ENCODE measurements around the gene GASK1A.

DNA sequence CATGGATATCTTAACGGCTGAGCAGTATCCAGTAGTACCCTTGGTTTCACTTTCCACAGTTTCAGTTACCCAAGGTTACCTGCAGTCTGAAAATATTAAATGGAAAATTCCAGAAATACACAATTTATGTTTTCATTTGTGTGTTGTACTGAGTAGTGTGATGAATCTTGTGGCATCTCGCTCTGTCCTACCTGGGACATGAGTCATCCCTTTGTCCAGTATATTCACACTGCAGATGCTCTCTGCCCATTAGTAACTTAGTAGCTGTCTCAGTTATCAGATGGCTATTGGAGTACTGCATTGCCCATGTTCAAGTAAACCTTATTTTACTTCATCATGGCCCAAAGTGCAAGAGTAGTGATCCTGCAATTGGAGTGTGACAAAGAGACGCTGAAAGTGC lies 26.1 kb downstream of the GASK1A start:
- TF ChIP-seq, protein P1, sequence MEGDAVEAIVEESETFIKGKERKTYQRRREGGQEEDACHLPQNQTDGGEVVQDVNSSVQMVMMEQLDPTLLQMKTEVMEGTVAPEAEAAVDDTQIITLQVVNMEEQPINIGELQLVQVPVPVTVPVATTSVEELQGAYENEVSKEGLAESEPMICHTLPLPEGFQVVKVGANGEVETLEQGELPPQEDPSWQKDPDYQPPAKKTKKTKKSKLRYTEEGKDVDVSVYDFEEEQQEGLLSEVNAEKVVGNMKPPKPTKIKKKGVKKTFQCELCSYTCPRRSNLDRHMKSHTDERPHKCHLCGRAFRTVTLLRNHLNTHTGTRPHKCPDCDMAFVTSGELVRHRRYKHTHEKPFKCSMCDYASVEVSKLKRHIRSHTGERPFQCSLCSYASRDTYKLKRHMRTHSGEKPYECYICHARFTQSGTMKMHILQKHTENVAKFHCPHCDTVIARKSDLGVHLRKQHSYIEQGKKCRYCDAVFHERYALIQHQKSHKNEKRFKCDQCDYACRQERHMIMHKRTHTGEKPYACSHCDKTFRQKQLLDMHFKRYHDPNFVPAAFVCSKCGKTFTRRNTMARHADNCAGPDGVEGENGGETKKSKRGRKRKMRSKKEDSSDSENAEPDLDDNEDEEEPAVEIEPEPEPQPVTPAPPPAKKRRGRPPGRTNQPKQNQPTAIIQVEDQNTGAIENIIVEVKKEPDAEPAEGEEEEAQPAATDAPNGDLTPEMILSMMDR (IDR thresholded peaks at IDR 0.05) = no peak
- no peak for TF ChIP-seq POLR2A (IDR thresholded peaks at IDR 0.05)
- TF ChIP-seq EP300 (IDR thresholded peaks at IDR 0.05) = no peak
- no peak for TF ChIP-seq POLR2AphosphoS5 (IDR thresholded peaks at IDR 0.05)

All from sigmoid colon (tissue), 4 donors.